Measurements from ENCODE around the gene IDH3A.

DNA sequence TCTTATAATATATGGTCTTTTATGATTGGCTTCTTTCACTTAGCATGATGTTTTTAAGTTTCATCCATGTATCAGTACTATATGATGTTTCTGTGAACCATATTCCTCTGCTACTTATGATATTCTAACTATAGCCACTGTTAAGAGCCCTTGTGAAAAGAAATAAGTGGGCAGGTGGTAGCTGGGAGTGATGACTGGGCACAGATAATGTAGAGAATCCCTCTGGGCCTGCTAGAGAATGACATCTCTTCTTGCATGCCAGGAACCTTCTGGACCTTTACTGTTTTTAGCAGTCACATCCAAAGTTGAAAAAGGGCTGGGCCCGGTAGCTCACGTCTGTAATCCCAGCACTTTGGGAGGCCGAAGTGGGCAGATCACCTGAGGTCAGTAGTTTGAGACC lies 10.2 kb downstream of the IDH3A start:
- TF ChIP-seq, protein P1, sequence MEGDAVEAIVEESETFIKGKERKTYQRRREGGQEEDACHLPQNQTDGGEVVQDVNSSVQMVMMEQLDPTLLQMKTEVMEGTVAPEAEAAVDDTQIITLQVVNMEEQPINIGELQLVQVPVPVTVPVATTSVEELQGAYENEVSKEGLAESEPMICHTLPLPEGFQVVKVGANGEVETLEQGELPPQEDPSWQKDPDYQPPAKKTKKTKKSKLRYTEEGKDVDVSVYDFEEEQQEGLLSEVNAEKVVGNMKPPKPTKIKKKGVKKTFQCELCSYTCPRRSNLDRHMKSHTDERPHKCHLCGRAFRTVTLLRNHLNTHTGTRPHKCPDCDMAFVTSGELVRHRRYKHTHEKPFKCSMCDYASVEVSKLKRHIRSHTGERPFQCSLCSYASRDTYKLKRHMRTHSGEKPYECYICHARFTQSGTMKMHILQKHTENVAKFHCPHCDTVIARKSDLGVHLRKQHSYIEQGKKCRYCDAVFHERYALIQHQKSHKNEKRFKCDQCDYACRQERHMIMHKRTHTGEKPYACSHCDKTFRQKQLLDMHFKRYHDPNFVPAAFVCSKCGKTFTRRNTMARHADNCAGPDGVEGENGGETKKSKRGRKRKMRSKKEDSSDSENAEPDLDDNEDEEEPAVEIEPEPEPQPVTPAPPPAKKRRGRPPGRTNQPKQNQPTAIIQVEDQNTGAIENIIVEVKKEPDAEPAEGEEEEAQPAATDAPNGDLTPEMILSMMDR (IDR thresholded peaks at IDR 0.05) = no peak
- TF ChIP-seq POLR2A (IDR thresholded peaks at IDR 0.05) = no peak

Data from thyroid gland (tissue), 4 donors.